ENCODE data around the gene HHEX.

The HHEX gene

DNA sequence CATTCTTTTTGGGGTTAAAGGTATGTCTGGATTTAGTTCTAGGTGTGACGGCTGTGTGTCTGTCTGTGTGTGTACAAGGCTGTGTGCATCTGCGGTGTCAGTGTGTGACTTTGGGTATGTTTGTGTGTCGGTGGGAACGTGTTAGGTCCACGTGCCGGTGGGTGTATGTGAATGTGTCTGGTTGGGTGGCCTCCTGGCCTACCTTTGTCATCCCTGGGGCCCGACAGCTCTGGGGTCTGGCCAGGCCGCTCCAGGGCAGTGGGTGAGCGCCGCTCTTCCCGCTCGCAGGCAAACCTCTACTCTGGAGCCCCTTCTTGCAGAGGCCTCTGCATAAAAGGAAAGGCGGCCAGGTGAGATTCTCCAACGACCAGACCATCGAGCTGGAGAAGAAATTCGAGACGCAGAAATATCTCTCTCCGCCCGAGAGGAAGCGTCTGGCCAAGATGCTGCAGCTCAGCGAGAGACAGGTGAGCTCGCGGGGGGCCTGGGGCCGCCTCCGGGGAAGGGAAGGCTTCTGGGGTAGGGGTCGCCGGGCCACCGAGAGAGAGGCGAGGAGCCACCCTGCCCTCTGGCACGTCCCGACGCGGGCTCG, 2.4 kb downstream of the HHEX start:
- peak overlapping the region; percentile 94 for H3K4me3 ChIP-seq (ENCODE audit: low read length, poor library complexity, severe bottlenecking)
- H3K36me3 ChIP-seq (ENCODE audit: insufficient read depth, low read length): peaks cover 40% of the 10 kb centered on the region
- H3K9ac ChIP-seq (ENCODE audit: low read depth, low read length, poor library complexity, severe bottlenecking): peak overlapping the region; percentile 97
- H3F3A ChIP-seq (ENCODE audit: low read depth): peaks cover 14% of the 10 kb centered on the region
- H4K20me1 ChIP-seq (ENCODE audit: insufficient read depth, low read length, poor library complexity, severe bottlenecking): peaks cover 56% of the 10 kb centered on the region
- H3K9me2 ChIP-seq (replicated peaks; ENCODE audit: low read depth, low read length): no peaks in the 10 kb centered on the region
- H2AFZ ChIP-seq (ENCODE audit: low read length): no peak overlapping the region
- H3K27me3 ChIP-seq (ENCODE audit: insufficient read depth, low read length, poor library complexity, severe bottlenecking): peaks cover 18% of the 10 kb centered on the region
- H3K4me1 ChIP-seq (ENCODE audit: insufficient read depth, low read length, poor library complexity, severe bottlenecking): peaks cover 52% of the 10 kb centered on the region
- H3K79me2 ChIP-seq (ENCODE audit: insufficient read depth, low read length): peaks cover 83% of the 10 kb centered on the region
- H3K9me3 ChIP-seq (ENCODE audit: insufficient read depth, low read depth, low read length): no peaks in the 10 kb centered on the region
- no peak for TF ChIP-seq EZH2phosphoT487 (IDR thresholded peaks at IDR 0.05; ENCODE audit: borderline replicate concordance)
- TF ChIP-seq, protein P1, sequence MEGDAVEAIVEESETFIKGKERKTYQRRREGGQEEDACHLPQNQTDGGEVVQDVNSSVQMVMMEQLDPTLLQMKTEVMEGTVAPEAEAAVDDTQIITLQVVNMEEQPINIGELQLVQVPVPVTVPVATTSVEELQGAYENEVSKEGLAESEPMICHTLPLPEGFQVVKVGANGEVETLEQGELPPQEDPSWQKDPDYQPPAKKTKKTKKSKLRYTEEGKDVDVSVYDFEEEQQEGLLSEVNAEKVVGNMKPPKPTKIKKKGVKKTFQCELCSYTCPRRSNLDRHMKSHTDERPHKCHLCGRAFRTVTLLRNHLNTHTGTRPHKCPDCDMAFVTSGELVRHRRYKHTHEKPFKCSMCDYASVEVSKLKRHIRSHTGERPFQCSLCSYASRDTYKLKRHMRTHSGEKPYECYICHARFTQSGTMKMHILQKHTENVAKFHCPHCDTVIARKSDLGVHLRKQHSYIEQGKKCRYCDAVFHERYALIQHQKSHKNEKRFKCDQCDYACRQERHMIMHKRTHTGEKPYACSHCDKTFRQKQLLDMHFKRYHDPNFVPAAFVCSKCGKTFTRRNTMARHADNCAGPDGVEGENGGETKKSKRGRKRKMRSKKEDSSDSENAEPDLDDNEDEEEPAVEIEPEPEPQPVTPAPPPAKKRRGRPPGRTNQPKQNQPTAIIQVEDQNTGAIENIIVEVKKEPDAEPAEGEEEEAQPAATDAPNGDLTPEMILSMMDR (conservative IDR thresholded peaks at IDR 0.05; ENCODE audit: low read length): no peak
- H3K4me2 ChIP-seq (ENCODE audit: low read depth, low read length, poor library complexity, severe bottlenecking): peak overlapping the region; percentile 94

DNA sequence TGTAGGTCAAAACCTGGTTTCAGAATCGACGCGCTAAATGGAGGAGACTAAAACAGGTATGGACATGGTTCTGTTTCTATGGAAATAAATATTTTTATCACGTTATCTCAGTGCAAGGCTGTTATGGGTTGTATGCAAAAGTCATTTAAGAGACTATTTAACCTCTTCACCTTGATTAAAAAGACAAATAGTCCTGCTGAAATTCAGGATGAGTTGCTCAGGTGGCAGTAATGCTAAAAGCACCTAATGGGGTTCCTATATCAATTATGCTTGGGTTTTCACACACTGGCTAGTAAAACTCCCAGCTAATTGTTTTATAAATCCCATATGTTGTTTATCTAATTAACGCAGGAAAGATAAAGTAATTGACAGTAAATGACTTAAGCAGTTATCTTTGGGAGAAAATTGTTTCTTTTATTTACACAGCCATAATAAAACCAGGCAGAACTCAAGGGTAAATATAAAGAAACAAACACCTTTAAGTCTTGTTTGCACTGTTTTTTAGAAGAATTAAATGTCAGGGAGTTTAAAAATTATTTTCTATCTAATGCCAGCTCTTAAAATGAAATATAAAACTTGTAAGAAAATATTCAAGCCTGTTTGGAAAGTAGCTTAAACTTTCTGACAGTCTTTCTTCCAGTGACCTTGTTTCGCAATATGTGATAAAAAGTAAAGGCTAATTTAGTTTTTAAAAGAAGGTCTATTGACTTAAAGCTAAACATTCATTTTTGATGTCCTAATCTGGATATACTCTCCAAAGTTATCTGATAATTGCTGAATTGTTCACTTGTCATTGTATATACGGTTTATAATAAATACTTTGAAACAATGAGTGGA, 3.2 kb downstream of the HHEX start:
- peaks cover 54% of the 10 kb centered on the region for H3K4me1 ChIP-seq (ENCODE audit: insufficient read depth, low read length, poor library complexity, severe bottlenecking)
- peaks cover 18% of the 10 kb centered on the region for H3K27me3 ChIP-seq (ENCODE audit: insufficient read depth, low read length, poor library complexity, severe bottlenecking)
- H3K4me2 ChIP-seq (ENCODE audit: low read depth, low read length, poor library complexity, severe bottlenecking): peak overlapping the region; percentile 94
- H3K9me3 ChIP-seq (ENCODE audit: insufficient read depth, low read depth, low read length): no peaks in the 10 kb centered on the region
- H2AFZ ChIP-seq (ENCODE audit: low read length): no peak overlapping the region
- H4K20me1 ChIP-seq (ENCODE audit: insufficient read depth, low read length, poor library complexity, severe bottlenecking): peaks cover 56% of the 10 kb centered on the region
- H3F3A ChIP-seq (ENCODE audit: low read depth): peaks cover 22% of the 10 kb centered on the region
- H3K9ac ChIP-seq (ENCODE audit: low read depth, low read length, poor library complexity, severe bottlenecking): peak overlapping the region; percentile 97
- H3K9me2 ChIP-seq (replicated peaks; ENCODE audit: low read depth, low read length): no peaks in the 10 kb centered on the region
- H3K79me2 ChIP-seq (ENCODE audit: insufficient read depth, low read length): peaks cover 78% of the 10 kb centered on the region
- H3K36me3 ChIP-seq (ENCODE audit: insufficient read depth, low read length): peaks cover 40% of the 10 kb centered on the region
- H3K4me3 ChIP-seq (ENCODE audit: low read length, poor library complexity, severe bottlenecking): peak overlapping the region; percentile 94
- TF ChIP-seq, protein P1 (conservative IDR thresholded peaks at IDR 0.05; ENCODE audit: low read length): no peak
- no peak for TF ChIP-seq EZH2phosphoT487 (IDR thresholded peaks at IDR 0.05; ENCODE audit: borderline replicate concordance)

DNA sequence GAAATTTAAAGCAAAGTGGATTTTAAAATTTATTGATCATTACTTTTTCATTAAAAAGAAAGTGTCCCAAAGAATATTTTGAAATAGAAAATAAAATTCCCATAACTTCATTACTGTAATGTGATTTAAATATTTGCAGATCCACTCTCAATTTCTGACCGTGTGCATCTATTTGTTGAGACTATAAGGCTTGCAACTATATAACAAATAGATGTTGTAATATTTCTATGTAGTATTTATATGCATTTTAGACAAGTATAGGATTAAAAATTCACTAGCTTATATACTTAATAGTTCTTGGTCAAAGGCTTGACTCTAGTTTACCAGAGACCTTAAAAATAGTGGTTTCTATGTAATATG, 3.8 kb downstream of the HHEX start:
- Histone ChIP-seq H3K4me3 (ENCODE audit: low read length, poor library complexity, severe bottlenecking) (peak overlapping the region; percentile 94), H3K9me2 (replicated peaks; ENCODE audit: low read depth, low read length) (no peaks in the 10 kb centered on the region), H4K20me1 (ENCODE audit: insufficient read depth, low read length, poor library complexity, severe bottlenecking) (peaks cover 52% of the 10 kb centered on the region), H3K4me2 (ENCODE audit: low read depth, low read length, poor library complexity, severe bottlenecking) (peak overlapping the region; percentile 94), H3F3A (ENCODE audit: low read depth) (peaks cover 26% of the 10 kb centered on the region), H3K9ac (ENCODE audit: low read depth, low read length, poor library complexity, severe bottlenecking) (peak overlapping the region; percentile 97), H3K36me3 (ENCODE audit: insufficient read depth, low read length) (peaks cover 40% of the 10 kb centered on the region), H2AFZ (ENCODE audit: low read length) (no peak overlapping the region), H3K79me2 (ENCODE audit: insufficient read depth, low read length) (peaks cover 72% of the 10 kb centered on the region), H3K27me3 (ENCODE audit: insufficient read depth, low read length, poor library complexity, severe bottlenecking) (peaks cover 18% of the 10 kb centered on the region), H3K9me3 (ENCODE audit: insufficient read depth, low read depth, low read length) (no peaks in the 10 kb centered on the region), H3K4me1 (ENCODE audit: insufficient read depth, low read length, poor library complexity, severe bottlenecking) (peaks cover 53% of the 10 kb centered on the region)
- no peak for TF ChIP-seq EZH2phosphoT487 (IDR thresholded peaks at IDR 0.05; ENCODE audit: borderline replicate concordance)
- TF ChIP-seq, protein P1 (conservative IDR thresholded peaks at IDR 0.05; ENCODE audit: low read length): no peak

Data from Loucy (cell line).